Activated gamma-delta T cell (primary cell): Measurements from ENCODE around the gene KDM1A.

Experiments used
- DNase-seq: peaks from one replicate; lab custom pipeline; 2025; lab: John Stamatoyannopoulos, UW

The KDM1A gene

DNA sequence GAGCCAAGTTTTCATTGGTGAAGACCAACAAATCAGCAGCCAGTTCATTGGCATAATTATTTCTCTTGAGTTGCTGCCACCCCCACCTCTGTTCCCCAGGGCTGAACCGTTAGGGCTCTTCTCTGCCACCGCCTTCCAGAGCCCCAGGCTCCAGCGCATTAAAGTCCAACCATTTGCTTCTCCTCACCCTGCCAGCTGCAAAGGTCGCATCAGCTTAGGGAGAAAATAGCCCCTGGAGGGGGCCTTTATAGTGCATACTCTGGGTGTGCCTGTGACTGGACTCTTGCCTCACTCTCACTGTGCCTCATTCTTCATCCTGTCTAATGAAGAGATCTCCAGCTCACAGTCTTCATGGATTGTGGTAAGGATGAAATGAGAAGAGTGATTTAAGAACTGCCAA lies 50.4 kb downstream of the KDM1A start:
- no peak for DNase-seq

- DNase-seq = no peak
These were observed 54.7 kb downstream of the KDM1A start for GRCh38 chr1:23074012-23074411.

DNA sequence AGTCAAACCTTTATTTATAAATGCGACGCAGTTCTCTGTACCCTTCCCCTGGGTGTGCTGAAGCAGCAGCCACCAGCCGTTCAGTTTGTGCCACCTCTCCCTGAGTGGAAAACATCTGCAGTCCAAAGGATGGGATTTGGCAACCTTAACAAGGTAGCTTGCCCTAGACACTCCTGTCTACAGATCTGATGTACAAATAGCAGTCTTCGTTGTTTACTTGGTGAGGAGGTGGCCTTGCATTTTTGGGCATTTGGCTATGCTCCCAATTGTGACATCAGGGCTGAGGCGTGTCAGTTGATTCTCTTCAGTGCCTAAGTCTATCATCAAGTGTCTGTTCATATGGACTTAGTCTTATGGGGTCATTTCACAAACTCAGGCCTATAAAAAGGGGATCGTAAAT lies 59.8 kb downstream of the KDM1A start:
- no peak for DNase-seq

DNA sequence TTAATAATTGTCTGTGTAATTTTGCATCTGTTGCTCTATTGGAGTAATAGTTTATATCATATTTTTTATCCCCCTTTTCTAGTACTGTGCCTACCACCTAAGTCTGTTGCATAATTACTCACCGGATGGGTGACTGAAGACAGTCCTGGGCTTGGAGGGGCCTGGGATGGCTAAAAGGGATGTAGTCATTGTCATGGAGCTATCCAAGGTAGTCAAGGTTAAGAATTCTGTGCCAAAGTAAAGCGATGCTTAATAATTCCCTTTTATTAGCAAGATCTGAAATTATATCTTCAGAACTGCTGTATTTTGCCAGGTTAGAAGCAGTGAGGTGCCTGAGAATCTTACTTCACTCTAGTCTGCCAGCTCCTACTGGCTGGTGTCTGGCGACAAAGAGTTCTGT lies 61.6 kb downstream of the KDM1A start:
- no peak for DNase-seq

GRCh38 chr1:23081376-23081775 lies 62.1 kb downstream of the KDM1A start:
- DNase-seq = no peak

GRCh38 chr1:23083714-23084480 lies 64.6 kb downstream of the KDM1A start:
- no peak for DNase-seq

GRCh38 chr1:23084880-23085279 lies 65.6 kb downstream of the KDM1A start:
- no peak for DNase-seq

- no peak for DNase-seq
These were observed 66.4 kb downstream of the KDM1A start for GRCh38 chr1:23085696-23086095.

DNA sequence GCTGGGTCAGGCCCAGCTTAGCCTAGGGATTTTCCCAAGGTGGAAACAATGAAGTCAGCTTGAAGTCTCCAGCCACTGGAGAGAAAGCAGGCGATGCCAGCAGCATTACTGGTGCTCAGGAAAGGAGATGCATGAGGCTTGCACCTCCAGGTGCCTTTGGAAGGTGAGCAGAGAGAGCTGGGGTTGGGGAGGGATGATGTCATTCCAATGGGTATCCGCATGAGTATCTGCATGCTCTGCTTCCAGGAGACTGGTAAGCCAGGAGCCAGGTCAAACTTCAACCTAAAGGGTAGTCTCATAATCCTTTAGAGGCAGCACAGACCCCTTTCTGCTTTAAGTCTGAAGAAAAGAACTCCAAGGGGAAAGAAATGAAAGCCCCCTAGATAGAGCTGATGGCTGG lies 68.8 kb downstream of the KDM1A start:
- DNase-seq = no peak

GRCh38 chr1:23090056-23090455 lies 70.8 kb downstream of the KDM1A start:
- DNase-seq = no peak

- DNase-seq = no peak
These were observed 72.3 kb downstream of the KDM1A start for GRCh38 chr1:23091545-23091944.

DNA sequence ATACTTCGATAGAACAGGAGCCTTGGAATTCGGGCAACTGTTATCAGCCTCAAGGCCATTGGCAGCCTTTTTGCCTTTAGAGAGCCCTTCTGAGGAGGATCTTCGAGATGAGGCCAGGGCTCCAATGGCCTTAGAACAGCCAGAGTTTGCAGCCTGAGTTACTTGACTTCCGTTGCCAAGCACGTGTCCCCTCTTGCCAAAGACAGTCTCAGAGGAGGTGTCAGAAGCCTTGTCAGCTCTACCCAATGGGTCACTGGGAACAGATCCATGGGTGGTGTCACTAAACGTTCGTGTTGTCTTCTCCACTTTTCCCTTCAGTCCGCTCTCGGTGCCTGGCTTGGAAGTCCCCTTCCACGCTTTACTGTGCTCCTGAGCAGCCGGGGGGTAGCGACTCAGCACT lies 73.2 kb downstream of the KDM1A start:
- DNase-seq = no peak

DNA sequence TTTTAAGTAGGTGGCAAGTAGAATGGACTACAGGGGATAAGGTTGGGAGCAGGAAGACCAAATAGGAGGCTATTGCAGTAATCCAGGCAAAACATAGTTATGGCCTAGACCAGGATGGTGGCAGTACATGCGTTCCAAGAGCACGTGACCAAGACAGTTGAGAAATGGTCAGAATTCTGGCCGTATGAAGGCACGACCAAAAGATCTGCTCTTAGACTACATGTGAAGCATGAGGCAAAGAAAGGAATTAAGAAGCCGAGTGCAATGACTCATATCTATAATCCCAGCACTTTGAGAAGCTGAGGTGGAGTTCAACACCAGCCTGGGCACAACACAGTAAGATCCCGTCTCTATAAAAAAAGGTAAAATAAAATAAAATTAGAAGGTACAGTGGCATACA lies 78.0 kb downstream of the KDM1A start:
- no peak for DNase-seq

DNA sequence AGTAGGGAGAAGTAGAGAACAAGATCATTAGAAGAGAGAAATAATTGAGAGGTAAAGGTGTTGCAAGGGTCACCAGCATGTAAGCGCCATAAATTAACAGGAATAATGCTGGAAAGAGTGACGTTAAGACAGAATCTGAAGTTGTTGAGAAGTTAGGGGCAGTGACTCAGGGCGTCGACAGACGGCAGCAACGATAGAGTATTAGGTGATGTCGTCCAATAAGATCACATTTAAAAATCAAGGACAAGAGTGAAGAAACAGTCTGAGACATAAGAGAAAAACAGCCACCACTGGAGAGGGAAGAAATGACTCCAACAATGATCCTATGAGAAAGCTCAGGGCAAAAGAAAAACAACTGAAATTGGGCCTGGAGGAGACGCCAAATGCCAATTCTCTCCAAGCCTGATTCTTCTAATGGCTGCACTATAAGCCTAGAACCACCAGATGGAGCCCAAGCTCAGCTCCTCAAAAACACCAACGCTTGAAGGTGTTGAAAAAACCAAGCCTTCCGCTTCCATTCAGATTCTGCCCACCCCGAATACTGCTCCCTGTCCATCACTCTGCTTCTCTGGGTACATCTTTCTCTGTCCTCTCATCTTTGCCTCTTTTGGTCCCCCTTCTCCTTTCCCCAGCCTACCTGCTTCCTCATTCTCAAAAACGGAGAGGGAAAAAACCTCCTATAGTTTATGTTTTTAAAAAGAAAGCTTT lies 79.3 kb downstream of the KDM1A start:
- DNase-seq = no peak

DNA sequence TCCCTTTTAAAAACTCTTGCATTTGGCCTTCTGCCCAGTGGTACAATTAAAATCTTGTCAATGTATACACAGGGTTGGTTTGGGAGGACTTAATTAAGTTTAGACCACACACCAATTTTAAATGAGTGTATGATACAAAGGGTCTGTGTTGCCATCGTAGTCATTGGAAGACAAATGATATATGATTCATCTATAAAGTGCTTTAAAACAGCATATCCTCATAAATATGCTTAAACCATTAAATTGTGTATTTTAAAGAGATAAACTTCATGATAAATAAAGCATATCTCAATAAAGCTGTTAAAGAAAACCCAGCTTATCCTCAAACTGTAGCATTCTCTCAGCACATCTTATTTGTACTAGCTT lies 79.9 kb downstream of the KDM1A start:
- DNase-seq = no peak

DNA sequence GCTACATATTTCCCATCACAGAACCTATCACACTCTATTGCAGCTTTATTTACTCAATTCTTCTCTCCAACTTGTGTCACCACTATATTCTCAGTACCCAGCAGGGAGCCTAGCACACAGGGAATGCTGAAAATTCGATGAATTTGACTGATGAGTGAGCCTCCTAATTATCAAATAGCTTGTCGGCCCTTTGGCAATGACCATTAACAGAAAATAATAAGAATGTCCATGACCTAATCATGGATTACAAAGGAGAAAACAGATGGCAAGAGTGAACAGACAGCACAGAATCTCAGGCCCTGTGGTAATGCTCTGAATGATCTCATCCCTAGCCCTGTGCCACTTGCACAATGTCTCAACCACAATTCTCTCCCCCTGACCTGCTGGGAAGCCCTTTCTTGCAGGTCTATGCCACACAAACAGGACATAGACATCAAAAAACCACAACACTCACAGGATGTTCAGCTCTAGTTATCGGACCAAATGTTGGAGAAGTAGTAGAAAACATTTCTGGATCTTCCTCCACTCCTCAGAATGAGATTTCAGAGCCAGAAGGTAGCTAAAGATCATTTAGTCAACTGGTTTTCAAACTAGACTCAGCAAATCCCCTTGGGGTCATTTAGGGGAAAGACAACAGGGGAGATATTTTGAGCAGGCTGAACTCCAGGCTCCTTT lies 80.9 kb downstream of the KDM1A start:
- no peak for DNase-seq

DNA sequence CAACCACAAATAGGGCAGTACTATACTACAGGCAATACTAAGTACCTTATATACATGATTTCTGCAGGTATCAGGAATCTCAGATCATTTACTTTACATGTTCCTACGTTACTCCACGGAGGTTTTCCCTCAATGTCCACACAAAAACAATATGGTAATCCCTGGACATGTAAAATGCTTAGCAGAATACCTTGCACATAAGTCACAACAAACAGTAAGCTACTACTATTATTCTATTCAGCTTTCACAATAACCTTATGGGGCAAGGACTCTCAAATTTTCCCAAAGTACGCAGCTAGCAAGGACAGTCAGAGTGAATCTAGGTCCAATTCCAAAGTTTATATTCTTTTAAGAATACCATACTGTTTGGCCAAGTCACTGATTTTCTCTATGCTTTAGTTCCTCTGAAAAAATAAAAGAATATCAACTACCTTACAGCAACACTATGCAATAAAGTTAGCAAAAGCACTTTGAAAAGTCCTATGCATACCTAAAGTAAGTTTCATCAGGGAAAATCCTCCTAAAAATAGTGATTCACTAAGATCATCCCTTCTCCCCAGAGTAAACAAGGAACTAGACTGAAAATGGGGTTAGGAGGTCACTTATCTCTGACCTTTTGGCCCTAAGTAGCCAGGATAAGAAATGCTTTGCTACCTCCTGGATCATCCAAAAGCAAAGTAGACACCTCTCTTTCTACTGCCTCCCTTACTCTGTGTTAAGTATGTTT lies 82.0 kb downstream of the KDM1A start:
- DNase-seq = no peak

DNA sequence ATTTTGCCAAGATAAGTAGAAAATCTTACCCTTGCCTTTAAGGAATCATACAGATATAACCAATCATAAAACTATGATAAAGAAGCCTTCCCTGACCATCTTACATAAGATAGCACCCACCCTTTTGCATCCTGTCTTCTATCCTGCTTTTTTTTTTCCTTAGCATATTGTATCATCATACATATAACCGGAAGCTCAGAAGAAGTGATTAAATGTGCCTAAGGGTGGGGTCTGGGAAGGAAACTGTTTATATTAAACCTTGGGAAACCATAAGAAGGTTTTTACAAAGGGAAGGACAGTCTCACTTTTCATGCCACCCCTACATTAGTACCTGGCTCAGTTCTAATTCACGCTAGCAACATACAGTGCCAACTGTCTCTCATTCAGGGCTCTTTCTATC lies 82.6 kb downstream of the KDM1A start:
- no peak for DNase-seq

- no peak for DNase-seq
These were observed 83.0 kb downstream of the KDM1A start for GRCh38 chr1:23102289-23102688.

DNA sequence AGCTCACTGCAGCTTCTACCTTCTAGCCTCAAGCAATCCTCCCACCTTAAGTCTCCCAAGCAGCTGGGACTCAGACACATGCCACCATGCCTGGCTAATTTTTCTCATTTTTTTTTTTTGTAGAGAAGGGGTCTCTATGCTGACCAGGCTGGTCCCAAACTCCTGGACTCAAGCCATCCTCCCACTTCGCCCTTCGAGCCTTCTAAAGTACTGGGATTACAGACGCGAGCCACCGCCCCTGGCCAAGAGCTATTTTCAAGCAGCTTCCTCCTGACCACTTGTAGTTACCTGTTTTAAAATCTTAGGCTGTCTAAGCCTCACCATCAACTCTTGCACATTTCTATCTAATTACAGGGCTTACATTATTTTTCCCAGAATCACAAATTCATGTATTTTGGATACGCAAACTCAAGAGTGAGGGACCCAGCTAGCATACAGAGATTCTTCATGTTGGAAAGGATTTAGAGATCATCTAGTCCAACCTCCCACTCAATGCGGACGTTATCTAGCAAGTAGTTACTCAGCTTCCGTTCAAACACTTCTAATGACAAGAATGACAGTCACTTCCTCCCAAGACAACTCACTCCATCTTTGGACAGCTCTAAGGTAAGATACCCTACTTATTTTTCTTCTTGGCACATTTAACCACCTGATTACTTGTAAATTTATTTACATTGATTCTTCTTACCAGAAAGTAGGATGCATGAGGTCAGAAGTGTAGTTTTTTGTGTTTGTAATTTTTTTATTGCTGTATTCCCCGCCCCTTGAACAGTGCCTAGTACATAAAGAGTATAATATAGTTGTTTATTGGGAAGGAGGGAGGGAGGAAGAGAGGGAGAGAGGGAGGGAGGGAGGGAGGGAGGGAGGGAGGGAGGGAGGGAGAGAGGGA lies 84.0 kb downstream of the KDM1A start:
- no peak for DNase-seq

DNA sequence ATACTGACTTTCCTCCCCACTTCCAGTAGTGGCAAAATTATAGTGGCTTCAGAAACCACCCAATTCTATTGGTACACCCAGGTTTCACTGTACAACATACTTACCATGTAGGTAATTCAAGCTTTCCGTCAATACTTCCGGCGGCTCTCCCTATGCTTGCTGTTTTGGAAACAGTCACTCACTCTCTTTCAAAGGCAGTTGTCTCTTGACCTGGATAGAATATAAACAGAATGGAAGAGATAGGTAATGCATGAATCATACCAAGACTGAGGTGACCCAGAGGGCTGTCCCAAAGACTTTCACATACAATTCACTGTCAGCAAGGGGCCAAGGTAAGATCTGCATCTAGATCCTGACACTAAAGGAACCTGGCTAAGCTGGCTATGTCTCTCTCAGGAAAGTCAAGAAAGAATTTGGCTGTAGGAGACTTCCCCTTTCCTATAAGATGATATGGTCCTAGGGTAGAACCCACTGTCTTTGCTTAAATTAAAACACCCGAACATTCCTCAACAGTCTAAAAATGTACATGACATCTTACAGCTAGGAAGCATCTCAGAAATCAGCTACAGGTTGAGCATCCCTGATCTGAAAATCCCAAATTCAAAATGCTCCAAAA lies 89.8 kb downstream of the KDM1A start:
- DNase-seq = no peak
